ENCODE results near the gene PCED1A. TPM values are rescaled to one million over a fixed set of nuclear protein-coding genes. Genes with fewer than 3 reads are reported as not detected.

The PCED1A gene
- total RNA-seq, 1 experiment from 2014 or later = 38.5 TPM

DNA sequence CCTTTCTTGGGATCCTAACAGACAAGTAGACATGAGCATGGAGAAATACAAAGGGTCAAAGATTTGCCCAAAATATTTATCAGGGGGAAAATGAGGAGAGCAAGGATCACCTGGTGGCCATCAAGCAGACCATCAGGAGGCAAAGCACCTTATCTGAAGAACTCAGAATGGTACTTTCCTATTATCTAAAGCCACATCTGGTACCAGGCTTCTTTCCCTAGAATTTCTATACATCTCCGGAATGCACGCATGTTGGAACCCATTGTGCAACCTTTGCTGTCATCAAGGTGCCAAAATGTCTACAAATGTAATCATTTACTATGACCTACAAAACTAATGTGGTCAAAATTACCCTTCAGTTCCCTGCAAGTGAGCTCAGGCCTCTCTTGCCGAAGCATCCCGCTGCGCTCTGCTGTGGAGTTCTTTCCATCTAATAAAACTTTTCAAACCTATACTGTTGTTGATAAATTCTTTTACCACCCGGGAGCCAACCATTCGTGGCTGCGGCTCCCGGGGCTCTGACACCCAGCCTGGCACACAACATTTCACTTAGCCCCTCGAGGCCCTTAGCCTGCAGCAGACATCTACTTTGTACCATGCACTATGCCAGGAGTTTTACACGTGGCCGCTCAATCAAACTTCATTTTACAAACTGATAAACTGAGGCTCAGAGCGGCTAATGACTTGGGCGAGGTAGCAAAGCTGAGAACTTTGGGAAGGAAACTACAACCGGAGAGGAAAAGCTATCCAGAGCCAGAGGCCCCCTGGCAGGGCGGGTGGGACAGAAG lies 36.2 kb downstream of the PCED1A start:
- no peak for DNase-seq (ENCODE audit: low read depth)

DNA sequence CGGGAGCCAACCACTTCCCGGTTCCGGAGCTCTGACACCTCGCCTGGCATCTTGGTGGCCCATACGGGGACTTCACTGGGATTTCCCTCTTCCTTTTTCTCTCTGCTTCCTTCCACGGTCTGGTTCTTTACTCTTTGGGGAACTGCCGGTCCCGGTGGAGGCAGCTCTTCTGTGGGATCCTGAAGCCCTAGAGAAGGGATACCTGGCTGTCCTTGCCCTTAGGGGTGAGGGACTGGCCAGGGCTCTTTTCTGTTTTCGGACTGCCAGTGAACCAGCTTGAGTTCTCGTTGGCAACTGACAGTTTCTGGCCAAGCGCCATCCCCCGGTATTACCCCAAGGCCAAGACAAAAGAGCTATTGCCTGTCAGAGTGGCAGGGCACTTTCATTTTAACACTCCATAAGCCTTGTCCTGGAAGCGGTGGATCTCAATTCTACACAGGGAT lies 39.1 kb downstream of the PCED1A start:
- peak; percentile 40 for DNase-seq (ENCODE audit: low read depth)

DNA sequence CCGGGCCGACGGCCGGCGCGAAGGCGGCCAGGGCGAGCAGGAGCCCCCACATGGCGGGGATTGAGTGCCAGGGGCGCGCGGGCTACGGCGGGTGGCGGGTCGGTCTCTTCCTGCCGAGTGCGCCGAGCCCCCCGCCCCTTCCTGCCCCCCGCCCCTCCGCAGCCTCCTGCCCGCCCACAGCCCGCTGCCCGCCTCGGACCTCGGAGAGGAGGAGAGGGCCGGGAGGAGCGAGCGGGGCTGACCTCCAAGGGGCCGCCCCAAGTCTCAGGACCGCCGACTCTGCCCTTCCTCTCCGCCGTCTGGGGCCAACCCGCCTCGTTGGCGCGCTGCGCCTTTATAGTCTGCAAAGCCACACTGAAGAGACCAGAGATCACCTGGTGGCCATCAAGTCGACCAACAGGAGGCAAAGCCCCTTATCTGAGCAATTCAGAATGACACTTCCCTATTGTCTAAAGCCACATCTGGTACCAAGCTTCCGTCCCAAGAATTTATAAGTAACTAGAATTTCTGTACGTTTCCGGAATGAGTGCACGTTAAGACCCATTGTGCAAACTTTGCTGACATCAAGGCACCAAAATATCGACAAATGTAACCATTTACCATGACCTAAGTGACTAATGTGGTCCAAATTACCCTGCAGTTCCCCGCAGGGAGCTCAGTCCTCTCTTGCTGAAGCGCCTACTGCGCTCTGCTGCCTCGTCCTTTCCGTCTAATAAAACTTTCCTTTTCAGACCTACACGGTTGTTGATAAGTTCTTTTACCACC lies 39.8 kb downstream of the PCED1A start, which contains the start of gene CPXM1:
Gene CPXM1, minus strand, starts transcription at position 107 of the 765 bp plus-strand sequence. Its CDS starts 55 bp downstream, at position 52.
- DNase-seq (ENCODE audit: low read depth) = no peak

DNA sequence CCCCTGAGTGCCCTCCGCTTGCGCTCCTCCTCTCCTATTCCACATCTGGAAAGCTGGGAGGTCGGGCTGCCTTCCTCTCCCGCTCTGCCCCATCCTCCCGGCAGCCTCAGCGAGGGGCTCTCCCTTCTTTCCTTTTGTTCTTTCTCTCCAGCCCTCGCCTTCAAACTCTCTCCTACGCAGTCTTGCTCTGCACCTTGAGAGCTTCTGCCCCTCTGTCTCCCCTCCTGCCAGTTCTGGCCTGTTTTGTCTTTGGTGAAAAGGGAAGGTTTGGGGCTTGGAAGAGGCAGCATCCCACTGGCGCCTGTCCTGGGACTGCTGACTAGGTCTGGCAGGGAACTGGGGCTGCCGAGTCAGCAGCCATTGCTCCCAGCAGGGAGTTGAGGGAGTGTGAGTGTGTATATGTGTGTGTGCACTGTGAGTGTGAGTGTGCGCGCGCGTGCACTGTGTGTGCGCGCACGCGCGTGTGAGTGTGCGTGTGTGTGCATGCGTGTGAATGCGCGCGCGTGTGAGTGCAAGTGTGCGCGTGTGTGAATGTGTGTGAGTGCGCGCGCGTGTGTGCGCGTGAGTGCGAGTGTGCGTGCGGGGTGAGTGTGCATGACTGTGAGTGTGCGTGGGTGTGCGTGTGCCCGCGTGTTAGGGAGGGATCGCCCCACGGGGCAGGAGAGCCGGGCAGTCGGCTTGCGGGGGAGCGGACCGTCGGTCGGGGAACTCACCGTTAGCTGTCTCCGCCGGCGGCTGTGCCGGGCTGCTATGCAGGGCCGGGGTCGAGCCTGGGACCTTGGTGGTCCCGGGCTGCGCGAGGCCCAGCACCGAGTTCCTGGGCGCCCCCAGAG lies 40.6 kb downstream of the PCED1A start:
- DNase-seq (ENCODE audit: low read depth) = no peak

DNA sequence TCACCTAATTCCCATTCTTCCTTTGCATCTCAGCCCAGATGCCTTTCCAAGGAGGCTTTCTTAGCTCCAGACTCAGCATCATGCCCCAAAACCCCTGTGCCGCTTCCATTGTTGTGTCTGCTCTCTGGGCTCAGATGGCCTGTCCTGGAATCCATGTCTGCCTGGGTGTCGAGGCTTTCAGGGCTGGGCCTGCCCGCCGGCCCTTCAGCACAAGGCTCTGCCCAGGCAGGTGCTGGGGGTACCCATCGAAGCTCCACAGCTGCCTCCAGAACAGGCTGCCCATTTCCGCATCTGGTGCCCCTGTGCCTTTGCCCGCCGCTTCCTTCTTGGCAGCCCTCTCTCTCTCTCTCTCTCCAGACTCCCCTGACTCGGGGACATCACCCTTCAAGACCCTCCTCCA lies 41.2 kb downstream of the PCED1A start:
- DNase-seq (ENCODE audit: low read depth) = no peak

DNA sequence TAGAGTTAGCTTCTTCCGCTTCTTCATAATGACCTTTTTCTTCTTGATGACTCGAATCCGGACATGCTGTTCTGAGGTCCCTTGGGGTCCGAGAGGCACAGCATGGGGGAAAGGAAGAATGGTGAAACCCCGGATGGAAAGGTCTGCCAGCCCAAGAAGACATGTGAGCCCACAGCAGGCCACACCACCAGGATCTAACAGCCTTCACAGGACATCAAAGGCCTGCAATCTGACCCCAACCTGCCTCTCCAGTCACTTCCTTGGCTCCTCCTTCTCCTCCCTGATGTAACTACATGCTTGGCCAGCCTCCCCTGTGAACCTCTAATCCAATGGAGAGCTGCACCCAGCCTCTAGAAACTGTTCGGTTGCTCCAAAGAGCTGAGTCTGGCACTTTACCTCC lies 41.6 kb downstream of the PCED1A start:
- DNase-seq (ENCODE audit: low read depth) = peak; percentile 53

DNA sequence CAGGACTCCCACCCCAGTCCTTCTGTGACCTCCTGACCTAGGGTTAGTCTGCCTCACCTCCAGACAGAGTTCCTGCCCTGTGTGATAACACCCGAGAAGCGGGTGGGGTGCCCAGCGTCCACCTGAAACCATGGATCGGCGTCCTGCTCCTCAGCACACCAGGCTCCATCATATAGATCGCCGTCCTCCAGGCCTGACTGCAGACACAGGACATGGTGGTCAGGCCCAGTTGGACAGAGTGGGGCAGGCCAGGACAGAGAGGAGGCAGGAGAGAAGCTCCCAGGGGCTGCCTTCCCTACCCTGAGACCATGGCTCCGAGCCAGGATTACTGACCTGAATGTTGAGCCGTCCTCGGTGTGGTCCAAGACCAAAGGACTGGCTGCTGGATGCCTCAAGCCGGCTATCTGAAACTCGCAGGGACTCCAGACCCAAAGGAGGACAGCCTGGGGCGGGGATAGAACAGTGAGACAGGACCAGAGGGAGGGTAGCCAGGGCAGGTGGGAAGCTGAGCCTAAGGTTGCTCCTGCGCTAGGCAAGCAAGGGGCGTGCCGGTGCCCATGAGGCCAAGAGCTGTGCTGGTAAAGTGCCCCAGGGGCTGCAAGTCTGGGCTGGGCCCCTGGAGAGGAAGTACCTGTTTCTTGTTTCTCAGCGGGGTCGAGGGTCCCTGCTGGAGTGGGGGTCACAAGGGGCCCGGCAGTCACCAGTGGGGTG lies 42.2 kb downstream of the PCED1A start:
- no peak for DNase-seq (ENCODE audit: low read depth)

DNA sequence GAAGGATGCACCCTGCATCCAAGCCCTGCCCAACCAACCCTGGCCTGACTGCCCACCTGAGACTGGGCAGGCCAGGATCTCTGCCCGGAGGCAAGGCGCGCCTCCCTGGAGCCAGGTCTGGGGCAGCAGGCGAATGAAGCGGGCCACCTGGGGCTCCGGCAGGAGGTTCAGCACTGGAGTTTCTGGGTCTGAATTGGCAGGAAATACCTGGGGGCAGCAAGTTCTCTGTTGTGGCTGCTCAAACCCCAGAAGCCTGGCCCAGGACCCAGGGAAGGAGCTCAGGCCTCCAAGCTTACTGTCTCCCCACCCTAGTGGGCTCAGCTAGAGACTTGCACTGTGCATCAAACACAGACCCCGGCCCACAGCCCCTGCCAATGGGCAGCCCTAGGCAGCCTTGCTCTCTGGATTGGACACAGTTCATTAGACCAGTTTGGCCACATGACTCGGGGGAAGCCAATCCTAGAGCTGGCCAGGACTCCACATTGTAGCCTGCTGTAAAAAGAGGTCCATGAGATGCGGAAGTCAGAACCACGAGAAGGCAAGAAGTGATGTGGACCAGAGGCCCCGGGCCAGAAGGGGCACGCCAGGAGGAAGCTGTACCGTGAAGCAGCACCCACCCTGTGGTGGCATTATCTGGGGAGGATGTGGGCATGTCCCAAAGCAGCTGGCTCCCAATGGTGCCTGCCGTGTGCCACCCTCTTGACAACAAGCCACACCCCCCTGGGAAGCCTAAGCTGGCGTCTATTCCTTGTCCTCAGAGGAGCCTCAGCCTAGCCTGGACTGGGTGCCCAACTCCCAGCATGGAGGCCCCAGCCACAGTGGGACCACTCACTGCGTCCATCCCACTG lies 43.1 kb downstream of the PCED1A start:
- no peak for DNase-seq (ENCODE audit: low read depth)

DNA sequence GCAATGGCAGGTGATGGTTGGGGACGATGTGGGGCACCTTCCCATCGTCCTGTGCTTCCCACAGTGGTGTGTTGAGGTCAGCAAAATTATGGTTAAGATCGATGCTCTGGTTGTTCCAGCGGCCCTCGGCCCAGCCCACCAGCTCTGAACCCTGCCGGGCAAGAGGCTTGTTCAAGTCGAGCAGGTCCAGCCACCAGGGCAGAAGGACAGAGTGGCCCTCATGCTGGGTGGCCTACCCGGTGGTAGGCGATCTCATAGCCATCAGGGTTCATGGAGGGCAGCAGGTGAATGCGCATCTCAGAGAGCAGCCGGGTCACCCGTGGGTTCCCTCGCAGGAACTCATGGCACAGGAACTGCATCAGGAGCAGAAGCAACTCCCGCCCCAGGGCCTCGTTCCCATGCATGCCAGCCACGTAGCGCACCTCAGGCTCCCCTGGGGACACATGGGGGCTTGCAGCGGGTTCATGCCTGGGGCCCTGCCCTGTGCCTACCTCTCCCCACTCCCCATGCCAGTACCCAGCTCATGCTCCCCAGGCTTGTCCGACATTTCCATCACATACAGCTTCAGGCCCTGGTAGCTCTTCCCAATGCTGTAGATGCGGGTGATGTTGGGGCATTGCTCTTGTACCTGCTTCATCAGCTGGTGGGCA lies 44.3 kb downstream of the PCED1A start:
- DNase-seq (ENCODE audit: low read depth) = no peak

DNA sequence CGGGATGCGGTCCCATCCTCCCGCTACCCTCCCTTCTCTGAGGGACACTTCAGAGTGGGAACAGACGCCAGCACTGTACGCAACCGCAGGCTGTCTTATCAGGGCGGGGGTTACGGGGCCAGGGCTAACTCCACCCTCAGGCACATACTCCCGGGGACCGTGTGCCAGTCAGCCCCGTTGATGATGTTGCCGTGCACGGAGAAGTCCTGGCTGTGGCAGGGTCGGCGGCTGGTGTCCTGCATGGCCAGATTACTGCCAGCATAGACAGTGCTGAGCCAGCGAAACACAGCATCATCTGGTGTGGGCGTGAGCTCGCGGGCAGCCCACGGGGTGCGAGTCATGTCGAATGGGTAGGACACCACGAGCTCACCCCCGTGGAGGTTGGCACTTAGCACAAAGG lies 45.0 kb downstream of the PCED1A start:
- DNase-seq (ENCODE audit: low read depth) = no peak

DNA sequence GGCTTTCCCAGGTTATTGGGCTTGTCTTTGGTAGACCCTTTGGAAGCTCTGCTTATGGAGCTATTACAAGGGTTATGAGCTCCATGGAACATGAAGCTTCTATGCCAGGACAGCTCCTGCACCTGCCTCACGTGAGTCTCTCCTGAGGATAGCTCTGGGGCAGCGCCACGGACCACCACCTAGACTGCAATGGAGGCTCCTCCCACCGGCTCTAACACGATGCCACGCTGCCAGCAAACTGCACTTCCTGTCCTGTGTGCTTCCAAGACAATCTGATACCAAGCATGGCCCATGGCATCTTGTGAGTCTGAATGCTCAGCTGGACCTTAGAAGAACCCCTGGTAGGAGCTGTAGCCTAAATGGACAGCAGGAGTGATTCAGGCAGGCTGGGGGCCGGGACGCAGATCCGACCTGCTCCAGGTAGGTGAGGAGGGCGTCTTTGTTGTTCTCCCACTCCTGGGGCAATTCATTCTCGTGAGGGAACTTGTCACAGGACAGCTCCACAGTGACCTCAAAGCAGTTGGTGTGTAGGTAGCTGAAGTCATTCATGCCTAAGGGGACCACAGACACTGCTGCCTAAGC lies 45.5 kb downstream of the PCED1A start:
- no peak for DNase-seq (ENCODE audit: low read depth)

DNA sequence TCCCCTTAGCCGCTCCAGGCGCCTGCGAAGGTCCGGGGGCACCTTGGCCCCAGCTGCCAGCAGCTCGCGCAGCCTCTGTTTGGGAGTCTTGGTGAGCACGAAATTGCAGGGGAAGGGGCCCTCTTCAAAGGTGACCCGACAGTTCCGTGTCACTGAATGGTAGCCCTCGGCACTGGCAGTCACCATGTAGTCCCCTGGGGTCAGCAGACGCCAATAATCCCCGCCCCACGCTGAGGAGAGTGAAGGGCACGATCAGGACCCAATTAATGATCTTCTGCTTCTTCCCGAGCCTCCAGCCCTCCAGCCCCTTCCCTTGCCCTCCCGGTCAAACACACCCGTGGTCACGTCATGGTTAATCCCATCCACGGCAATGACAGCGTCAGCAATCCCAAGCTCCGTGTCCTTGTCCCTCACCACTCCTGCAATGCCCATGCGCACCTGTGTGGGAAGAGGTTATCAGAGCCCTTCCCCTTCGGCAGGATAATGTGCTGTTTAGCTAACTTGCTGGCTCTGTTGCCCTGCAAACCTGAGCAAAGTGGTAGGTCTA lies 46.2 kb downstream of the PCED1A start:
- no peak for DNase-seq (ENCODE audit: low read depth)

DNA sequence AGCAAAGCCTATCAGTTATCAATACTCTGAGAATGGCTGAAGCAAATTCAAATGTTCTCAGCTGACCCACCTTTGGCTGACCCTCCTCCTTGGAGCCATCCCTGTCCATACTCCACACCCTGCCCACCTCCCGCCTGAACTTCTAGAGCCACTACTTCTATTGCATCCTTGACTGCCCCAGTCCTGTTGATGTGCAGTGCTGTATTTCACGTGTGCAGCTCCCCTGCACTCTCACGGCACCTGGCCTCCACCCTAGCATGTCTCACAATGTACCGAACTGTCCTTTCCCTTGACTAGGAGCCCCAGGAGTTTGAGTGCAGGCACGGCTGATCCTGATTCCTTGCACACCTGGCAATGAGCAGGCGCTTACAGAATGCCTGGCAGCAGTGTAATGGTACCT lies 47.0 kb downstream of the PCED1A start:
- DNase-seq (ENCODE audit: low read depth) = no peak

Other genes with a start within 250 kb of the PCED1A start
- gene NOP56, start 188.0 kb downstream of the PCED1A start, total RNA-seq (2014; rRNA removed; shearing (Covaris generic)) = 120 and 163 TPM in 2 replicates
- 206 and 210 TPM in 2 replicates for gene IDH3B, start 176.4 kb downstream of the PCED1A start, total RNA-seq (2014; rRNA removed; shearing (Covaris generic))
- gene EBF4, start 147.9 kb downstream of the PCED1A start, total RNA-seq (2014; rRNA removed; shearing (Covaris generic)) = 1.1 and 1.5 TPM in 2 replicates
- 0.15 and 0.42 TPM in 2 replicates for gene CPXM1, start 40.0 kb downstream of the PCED1A start, total RNA-seq (2014; rRNA removed; shearing (Covaris generic))
- not detected in 2 replicates for gene C20orf141, start 25.7 kb downstream of the PCED1A start, total RNA-seq (2014; rRNA removed; shearing (Covaris generic))
- gene TMEM239, start 24.3 kb downstream of the PCED1A start, total RNA-seq (2014; rRNA removed; shearing (Covaris generic)) = not detected in 2 replicates
- 42.4 and 56.7 TPM in 2 replicates for gene VPS16, start 90 bp upstream of the PCED1A start, total RNA-seq (2014; rRNA removed; shearing (Covaris generic))
- 50.2 and 55.2 TPM in 2 replicates for gene PTPRA, start 32.8 kb upstream of the PCED1A start, total RNA-seq (2014; rRNA removed; shearing (Covaris generic))
- gene GNRH2, start 203.0 kb upstream of the PCED1A start, total RNA-seq (2014; rRNA removed; shearing (Covaris generic)) = not detected in 2 replicates
- gene MRPS26, start 205.4 kb upstream of the PCED1A start, total RNA-seq (2014; rRNA removed; shearing (Covaris generic)) = 82.8 and 98.3 TPM in 2 replicates
- not detected in 2 replicates for gene OXT, start 231.0 kb upstream of the PCED1A start, total RNA-seq (2014; rRNA removed; shearing (Covaris generic))
- gene AVP, start 244.1 kb upstream of the PCED1A start, total RNA-seq (2014; rRNA removed; shearing (Covaris generic)) = not detected in 2 replicates

All from M059J (cell line).